ENCODE data around the gene MB.
"Not testable (repeated sequence)": the region's sequence is repeated elsewhere in the genome, so short reads cannot be mapped to it uniquely, and the experiment has no call there.

The MB gene

GRCh38 chr22:35617137-35617755, at the start of gene MB:
Gene MB (minus strand): TSS chr22:35617329. CDS start chr22:35617257, 72 bp downstream.
- no peak for DNase-seq

- DNase-seq = not testable (repeated sequence)
Observed at GRCh38 chr22:35666699-35667098, 49.6 kb upstream of the MB start.

- no peak for DNase-seq
Observed at GRCh38 chr22:35664955-35665587, 47.9 kb upstream of the MB start.

GRCh38 chr22:35663371-35663770, 46.2 kb upstream of the MB start:
- DNase-seq = no peak

- DNase-seq = no peak
Observed at GRCh38 chr22:35662914-35663313, 45.8 kb upstream of the MB start.

- DNase-seq = no peak
Observed at GRCh38 chr22:35661464-35661863, 44.3 kb upstream of the MB start.

GRCh38 chr22:35660291-35661127, 43.4 kb upstream of the MB start:
- DNase-seq = no peak

- no peak for DNase-seq
Observed at GRCh38 chr22:35657571-35658312, 40.6 kb upstream of the MB start.

- no peak for DNase-seq
Observed at GRCh38 chr22:35656284-35656752, 39.2 kb upstream of the MB start.

- DNase-seq = no peak
Observed at GRCh38 chr22:35653824-35654223, 36.7 kb upstream of the MB start.

GRCh38 chr22:35651085-35651484, 34.0 kb upstream of the MB start:
- no peak for DNase-seq

- DNase-seq = no peak
Observed at GRCh38 chr22:35649636-35650250, 32.6 kb upstream of the MB start.

GRCh38 chr22:35649026-35649553, 32.0 kb upstream of the MB start:
- no peak for DNase-seq

- no peak for DNase-seq
Observed at GRCh38 chr22:35648066-35649025, 31.2 kb upstream of the MB start, which contains the start of gene APOL6. Gene APOL6 (plus strand): TSS chr22:35648446. CDS start chr22:35656426, 7,980 bp downstream.

GRCh38 chr22:35645646-35646045, 28.5 kb upstream of the MB start:
- DNase-seq = no peak

GRCh38 chr22:35643991-35644390, 26.9 kb upstream of the MB start:
- DNase-seq = no peak

GRCh38 chr22:35642305-35642741, 25.2 kb upstream of the MB start:
- no peak for DNase-seq

GRCh38 chr22:35641494-35642120, 24.5 kb upstream of the MB start:
- no peak for DNase-seq

GRCh38 chr22:35638410-35638809, 21.3 kb upstream of the MB start:
- no peak for DNase-seq

GRCh38 chr22:35638001-35638400, 20.9 kb upstream of the MB start:
- no peak for DNase-seq

Measured in DMS 273 treated with DMSO at 0.1 percent for 48 hours (cell line).